NCI-H460 (cell line): ENCODE data around the gene UGT1A1. TPM values are rescaled to one million over a fixed set of nuclear protein-coding genes. Genes with fewer than 3 reads are reported as not detected.
A peak's percentile ranks its signal among the peaks of the same experiment; 100 is the strongest.
"Not testable (repeated sequence)": the region's sequence is repeated elsewhere in the genome, so short reads cannot be mapped to it uniquely, and the experiment has no call there.

Experiments used
- DNase-seq: peaks from one replicate; pipeline ENCODE4 v3.0.0-alpha.2; 2016; ENCODE audit warnings: low read depth; ENCODE audit errors: extremely low read depth
- polyA plus RNA-seq: library from polyadenylated mRNA; depleted of rRNA; stranded (reverse); fragments of >200 nt; gene quantifications from 2 replicates; pipeline ENCODE4 v1.2.3, GENCODE V29; 2014; cell fraction: nucleus; rRNA removed
- total RNA-seq: library from RNA; depleted of rRNA; stranded (reverse); fragments of >200 nt; shearing (Covaris generic); gene quantifications from 2 replicates; pipeline ENCODE4 v1.2.3, GENCODE V29; 2014; rRNA removed

The UGT1A1 gene
- not detected in 2 replicates for total RNA-seq
- not detected in 2 replicates for polyA plus RNA-seq

DNA sequence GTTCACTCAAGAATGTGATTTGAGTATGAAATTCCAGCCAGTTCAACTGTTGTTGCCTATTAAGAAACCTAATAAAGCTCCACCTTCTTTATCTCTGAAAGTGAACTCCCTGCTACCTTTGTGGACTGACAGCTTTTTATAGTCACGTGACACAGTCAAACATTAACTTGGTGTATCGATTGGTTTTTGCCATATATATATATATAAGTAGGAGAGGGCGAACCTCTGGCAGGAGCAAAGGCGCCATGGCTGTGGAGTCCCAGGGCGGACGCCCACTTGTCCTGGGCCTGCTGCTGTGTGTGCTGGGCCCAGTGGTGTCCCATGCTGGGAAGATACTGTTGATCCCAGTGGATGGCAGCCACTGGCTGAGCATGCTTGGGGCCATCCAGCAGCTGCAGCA, at the start of gene UGT1A1:
UGT1A1 (plus strand) TSS at position 228 of the 400 bp plus-strand sequence; CDS start at position 246, 18 bp downstream.
- DNase-seq: no peak

DNA sequence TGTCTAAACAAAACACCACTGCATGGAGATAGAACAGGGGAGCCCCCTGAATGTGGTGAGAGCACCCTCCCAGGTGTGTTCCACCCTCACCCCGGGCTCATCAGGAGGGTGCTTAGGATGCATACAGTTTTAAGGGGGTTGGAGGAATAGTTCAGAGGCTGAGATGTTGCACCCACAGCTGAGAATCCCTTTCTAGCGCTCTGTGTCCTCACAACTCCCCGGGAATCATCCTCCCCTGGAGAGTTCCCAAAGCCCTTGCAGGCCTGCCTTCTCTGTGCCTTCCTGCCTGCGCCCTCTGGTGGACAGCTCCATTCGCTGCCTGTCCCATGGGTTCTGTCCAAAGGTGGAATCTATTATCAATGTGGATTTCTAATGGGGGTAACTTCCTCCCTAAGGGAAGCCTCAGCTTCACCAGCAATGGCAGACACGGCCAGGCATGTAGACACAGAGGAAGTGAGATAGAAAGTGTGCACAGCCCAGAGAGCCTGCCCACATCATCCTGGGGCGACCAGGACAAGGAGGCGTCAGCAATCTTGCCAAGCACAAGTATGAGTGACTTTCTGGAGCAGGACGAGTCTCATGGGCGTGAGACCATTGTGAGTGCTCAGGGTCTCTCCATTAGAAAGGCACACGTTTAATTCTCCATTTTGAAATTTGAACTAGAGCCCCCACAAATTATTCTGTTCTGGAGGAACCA, 48.6 kb upstream of the UGT1A1 start:
- DNase-seq: peak; percentile 90

DNA sequence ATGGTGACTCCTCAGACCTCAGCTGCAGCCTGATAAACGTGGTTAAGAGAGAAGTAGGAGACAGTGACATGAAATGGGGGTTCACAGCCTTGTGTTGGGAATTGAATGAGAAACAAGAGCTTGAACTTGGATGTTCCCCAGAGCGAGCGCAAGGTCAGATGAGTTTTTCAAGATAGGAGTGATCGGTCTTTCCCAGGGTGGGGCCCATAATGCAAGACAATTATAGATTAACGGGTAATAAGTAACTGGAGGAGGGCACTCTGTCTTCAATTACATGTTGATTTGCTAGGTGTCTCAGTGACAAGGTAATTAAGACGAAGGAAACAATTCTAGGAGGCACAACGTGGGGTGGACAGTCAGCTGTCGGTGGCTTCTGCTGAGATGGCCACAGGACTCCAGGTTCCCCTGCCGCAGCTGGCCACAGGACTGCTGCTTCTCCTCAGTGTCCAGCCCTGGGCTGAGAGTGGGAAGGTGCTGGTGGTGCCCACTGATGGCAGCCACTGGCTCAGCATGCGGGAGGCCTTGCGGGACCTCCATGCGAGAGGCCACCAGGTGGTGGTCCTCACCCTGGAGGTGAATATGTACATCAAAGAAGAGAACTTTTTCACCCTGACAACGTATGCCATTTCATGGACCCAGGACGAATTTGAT, 47.3 kb upstream of the UGT1A1 start, which contains the start of gene UGT1A5:
UGT1A5 (plus strand) TSS at position 297 of the 651 bp plus-strand sequence; CDS start at position 382, 85 bp downstream.
- DNase-seq: no peak

DNA sequence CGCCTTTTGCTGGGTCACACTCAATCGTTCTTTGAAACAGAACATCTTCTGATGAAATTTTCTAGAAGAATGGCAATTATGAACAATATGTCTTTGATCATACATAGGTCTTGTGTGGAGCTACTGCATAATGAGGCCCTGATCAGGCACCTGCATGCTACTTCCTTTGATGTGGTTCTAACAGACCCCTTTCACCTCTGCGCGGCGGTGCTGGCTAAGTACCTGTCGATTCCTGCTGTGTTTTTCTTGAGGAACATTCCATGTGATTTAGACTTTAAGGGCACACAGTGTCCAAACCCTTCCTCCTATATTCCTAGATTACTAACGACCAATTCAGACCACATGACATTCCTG, 46.8 kb upstream of the UGT1A1 start:
- DNase-seq: no peak

DNA sequence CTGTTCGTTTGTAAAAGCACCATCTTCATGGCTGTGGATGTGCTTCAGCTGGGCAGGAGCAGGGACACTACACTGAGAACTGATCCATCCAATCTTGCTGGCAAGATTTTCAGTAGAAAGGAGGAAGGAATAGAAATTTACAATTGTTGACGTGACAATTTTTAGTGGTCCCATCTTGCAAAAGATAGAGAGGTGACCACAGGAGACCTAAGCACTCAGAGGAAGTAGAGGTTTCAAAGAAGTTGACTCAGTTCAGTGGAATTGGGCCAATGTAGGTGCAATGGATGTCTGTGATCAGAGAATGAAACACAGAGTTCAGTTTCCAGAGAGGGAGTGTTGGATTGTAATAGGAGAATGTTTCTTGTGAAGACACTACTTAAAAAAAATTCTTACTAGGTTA, 45.9 kb upstream of the UGT1A1 start:
- DNase-seq: no peak

DNA sequence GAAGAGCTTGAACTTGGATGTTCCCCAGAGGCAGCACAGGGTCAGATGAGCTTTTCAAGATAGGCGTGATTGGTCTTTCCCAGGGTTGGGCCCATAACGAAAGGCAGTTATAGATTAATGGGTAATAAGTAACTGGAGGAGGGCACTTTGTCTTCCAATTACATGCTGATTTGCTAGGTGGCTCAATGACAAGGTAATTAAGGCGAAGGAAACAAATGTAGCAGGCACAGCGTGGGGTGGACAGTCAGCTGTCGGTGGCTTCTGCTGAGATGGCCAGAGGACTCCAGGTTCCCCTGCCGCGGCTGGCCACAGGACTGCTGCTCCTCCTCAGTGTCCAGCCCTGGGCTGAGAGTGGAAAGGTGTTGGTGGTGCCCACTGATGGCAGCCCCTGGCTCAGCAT, 41.5 kb upstream of the UGT1A1 start, which contains the start of gene UGT1A4:
UGT1A4 (plus strand) TSS at position 185 of the 400 bp plus-strand sequence; CDS start at position 270, 85 bp downstream.
- DNase-seq: no peak

DNA sequence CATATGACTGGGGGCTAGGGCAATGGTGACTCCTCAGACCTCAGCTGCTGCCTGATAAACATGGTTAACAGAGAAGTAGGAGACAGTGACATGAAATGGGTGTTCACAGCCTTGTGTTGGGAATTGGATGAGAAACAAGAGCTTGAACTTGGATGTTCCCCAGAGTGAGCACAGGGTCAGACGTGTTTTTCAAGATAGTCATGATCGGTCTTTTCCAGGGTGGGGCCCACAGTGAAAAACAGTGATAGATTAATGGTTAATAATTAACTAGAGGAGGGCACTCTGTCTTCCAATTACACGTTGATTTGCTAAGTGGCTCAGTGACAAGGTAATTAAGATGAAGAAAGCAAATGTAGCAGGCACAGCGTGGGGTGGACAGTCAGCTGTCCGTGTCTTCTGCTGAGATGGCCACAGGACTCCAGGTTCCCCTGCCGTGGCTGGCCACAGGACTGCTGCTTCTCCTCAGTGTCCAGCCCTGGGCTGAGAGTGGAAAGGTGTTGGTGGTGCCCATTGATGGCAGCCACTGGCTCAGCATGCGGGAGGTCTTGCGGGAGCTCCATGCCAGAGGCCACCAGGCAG, 31.3 kb upstream of the UGT1A1 start, which contains the start of gene UGT1A3:
UGT1A3 (plus strand) TSS at position 320 of the 579 bp plus-strand sequence; CDS start at position 405, 85 bp downstream.
- no peak for DNase-seq

DNA sequence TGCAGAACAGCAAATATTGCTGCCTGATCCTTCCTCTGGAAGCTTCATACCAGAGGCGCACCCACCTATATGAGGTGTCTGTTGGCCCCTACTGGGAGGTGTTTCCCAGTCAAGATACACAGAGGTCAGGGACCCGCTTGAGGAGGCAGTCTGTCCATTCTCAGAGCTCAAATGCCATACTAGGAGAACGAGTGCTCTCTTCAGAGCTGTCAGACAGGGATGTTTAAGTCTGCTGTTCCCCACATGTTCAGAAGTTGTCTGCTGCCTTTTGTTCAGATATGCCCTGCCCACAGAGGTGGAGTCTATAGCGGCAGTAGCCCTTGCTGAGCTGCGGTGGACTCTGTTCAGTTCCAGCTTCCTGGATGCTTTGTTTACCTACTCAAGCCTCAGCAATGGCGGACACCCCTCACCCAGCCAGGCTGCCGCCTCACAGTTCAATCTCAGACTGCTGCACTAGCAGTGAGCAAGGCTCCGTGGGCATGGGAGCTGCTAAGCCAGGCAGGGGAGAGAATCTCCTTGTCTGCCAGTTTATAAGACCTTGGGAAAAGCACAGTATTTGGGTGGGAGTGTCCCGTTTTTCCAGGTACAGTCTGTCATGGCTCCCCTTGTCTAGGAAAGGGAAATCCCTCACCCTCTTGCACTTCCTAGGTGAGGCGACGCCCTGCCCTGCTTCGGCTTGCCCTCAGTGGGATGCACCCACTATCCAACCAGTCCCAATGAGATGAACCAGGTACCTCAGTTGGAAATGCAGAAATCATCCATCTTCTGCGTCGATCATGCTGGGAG, 23.0 kb upstream of the UGT1A1 start:
- DNase-seq: not testable (repeated sequence)

DNA sequence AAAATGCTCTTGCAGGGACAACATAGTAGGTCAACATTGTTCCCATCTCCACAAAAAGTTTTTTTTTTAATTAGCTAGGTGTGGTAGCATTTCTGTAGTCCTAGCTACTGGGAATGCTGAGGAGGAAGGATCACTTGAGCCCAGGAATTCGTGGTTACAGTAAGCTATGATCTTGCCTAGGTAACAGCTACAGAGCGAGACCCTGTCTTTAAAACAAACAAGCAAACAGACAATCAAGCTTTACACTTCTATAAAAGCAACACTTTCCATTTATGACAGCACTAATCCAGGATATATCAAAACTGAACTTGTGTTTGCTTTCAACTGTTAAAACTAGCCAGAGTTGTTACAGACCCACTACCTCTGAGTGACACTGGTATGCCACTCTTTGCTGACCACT, 19.2 kb upstream of the UGT1A1 start:
- no peak for DNase-seq

DNA sequence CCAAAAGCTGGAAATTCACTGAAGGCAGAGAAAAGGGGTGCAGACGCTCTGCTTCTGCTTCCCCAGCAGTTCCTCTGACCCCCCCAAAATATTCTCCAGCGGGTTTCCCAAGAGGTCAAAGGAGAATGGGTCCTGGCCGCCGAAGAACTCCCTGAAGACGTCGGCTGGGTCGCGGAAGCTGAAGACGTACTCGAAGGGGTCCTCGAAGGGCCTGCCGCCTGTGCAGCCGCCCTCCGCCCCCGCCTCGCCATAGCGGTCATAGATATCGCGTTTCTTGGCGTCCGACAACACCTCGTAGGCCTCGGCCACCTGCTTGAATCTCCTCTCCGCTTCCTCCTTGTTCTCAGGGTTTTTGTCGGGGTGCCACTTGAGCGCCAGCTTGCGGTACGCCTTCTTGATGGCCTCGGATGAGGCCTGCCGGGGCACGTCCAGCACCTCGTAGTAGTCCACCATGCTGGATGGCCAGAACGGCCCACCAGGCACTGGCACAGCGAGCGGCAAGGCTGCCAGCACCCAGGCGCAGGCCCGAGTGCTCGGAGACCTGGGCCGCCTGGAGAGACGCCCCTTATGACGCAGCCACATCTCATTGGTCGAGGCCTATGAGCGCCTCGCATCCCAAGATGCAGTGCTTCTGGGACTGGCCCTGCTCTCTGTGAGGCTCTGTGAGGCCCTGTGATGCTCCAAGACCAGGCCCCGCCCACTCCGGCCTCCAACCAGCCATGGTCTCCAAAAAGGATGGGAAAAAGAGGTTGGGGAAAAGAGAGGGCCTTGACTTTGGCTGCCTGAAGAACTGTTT, 16.4 kb upstream of the UGT1A1 start:
- no peak for DNase-seq

DNA sequence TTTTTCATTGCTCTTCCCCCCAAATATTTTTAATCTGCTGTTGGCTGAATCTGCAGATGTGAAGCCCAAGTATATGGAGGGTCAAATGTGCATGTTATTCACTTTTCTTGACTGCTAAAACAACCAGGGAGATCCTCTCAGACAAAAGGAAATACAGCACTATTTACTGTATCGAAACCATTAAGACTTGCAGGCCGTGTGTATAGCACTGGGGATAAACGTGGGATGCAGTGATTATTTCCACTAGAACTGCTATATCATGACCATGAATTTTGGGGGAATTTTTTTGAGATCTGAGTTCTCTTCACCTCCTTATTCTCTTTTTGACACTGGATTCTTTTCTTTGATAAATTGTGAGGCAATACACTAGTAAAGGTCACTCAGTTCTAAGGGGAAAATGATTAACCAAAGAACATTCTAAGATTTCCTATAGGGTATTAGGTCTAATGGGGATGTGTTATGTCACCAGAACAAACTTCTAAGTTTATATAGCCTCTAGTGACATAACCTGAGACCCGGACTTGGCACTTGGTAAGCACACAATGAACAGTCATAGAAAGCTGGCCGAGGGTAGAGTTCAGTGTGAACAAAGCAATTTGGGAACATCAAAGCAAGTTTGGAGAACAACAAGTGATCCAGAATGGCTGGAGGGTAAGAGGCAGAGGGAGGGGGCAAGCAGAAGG, 14.9 kb upstream of the UGT1A1 start:
- DNase-seq: no peak

DNA sequence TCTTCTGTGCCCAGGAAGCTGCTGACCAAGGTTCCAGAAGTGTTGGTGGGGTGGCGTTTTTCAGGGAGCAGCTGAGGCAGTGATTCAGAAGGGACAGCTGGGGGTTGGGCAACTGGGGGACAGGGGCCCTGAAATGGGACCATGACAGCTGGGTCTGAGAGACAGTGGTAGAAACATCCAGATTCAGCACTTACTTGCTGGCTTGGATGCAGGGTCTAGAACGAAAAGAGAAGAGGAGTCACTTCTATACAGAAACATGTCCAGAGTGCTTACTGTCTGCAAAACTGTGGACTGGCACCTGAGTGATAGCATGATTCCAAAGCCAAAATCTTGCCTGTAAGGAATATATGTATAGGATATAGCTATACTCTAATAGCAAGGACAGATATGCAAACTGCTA, 14.2 kb upstream of the UGT1A1 start:
- not testable (repeated sequence) for DNase-seq

DNA sequence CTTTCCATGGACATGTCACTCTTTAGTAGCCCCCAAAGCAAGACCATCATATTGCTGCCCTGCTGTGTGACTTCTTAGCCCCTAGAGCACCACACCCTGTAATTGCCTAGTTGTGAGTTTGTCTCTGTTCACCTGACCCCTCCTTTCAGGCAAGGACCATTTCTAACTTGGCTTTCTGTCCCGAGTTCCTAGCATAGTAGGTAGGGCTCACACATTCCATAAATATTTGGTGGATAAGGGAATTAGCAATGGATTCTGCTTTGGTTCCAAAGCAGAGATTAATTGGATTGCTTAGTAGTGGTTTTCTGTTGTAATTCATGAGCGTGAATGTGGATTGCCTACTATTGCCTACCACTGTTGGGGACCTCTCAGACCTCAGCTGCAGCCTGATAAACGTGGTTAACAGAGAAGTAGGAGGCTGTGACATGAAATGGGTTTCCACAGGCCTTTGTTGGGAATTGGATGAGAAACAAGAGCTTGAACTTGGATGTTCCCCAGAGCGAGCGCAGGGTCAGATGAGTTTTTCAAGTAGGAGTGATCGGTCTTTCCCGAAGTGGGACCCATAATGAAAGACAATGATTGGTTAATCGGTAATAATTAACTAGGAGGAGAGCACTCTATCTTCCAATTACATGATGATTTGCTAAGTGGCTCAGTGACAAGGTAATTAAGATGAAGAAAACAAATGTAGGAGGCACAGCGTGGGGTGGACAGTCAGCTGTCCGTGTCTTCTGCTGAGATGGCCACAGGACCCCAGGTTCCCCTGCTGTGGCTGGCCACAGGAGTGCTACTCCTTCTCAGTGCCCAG, 13.4 kb upstream of the UGT1A1 start:
- no peak for DNase-seq

DNA sequence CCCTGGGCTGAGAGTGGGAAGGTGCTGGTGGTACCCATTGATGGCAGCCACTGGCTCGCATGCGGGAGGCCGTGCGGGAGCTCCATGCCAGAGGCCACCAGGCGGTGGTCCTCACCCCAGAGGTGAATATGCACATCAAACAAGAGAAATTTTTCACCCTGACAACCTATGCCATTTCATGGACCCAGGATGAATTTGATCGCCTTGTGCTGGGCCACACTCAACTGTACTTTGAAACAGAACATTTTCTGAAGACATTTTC, 12.9 kb upstream of the UGT1A1 start:
- DNase-seq: no peak

DNA sequence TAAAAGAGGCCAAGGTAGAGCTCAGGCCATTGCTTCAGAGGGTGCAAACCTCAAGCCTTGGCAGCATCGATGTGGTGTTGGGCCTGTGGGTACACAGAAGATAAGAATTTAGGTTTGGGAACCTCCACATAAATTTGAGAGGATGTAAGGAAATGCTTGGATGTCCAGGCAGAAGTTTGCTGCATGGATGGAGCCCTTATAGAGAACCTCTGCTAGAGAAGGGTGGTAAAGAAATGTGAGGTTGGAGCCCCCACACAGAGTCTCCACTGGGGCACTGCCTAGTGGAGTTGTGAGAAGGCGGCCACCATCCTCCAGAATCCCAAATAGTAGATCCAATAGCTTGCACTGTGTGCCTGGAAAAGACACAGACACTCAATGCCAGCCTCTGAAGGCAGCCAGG, 9.4 kb upstream of the UGT1A1 start:
- not testable (repeated sequence) for DNase-seq

DNA sequence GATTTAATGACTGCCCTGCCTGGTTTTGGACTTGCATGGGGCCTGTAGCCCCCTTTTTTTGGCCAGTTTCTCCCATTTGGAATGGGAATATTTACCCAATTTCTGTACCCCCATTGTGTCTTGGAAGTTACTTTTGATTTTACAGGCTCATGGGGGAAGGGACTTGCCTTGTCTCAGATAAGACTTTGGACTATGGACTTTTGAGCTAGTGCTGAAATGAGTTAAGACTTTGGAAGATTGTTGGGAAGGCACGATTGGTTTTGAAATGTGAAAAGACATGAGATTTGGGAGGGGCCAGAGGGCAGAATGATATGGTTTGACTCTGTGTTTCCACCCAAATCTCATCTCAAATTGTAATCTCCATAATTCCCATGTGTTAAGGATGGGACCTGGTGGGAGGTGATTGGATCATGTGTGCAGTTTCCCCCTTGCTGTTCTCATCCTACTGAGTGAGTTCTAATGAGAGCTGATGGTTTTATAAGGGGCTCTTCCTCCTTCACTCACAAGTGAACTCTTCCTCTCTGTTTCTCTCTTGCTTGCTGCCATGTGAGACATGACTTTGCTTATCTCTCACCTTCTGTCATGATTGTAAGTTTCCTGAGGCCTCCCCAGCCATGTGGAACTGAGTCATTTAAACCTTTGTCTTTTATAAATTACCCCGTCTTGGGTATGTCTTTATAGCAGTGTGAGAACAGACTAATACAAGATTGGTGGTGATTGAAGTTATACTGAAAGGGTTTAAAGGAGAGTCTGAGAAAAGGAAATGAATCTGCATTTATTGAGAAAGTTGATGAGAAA, 8.7 kb upstream of the UGT1A1 start:
- DNase-seq: not testable (repeated sequence)

DNA sequence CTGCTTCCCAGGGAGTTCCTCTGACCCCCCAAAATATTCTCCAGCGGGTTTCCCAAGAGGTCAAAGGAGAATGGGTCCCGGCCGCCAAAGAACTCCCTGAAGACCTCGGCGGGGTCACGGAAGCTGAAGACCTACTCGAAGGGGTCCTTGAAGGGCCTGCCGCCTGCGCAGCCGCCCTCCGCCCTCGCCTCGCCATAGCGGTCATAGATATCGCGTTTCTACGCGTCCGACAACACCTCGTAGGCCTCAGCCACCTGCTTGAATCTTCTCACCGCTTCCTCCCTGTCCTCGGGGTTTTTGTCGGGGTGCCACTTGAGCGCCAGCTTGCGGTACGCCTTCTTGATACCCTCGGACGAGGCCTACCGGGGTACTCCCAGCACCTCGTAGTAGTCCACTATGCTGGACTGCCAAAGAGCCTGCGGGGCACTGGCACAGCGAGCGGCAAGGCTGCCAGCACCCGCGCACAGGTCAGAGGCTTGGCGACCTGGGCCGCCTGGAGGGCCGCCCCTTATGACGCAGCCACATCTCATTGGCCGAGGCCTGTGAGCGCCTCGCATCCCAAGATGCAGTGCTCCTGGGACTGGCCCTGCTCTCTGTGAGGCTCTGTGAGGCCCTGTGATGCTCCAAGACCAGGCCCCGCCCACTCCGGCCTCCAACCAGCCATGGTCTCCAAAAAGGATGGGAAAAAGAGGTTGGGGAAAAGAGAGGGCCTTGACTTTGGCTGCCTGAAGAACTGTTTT, 5.0 kb upstream of the UGT1A1 start:
- DNase-seq: no peak
